ENCODE data around the gene FBXL7. TPM values are rescaled to one million over a fixed set of nuclear protein-coding genes. Genes with fewer than 3 reads are reported as not detected.

The FBXL7 gene
- total RNA-seq, 1 donor from 2014 or later: 21.3 TPM

DNA sequence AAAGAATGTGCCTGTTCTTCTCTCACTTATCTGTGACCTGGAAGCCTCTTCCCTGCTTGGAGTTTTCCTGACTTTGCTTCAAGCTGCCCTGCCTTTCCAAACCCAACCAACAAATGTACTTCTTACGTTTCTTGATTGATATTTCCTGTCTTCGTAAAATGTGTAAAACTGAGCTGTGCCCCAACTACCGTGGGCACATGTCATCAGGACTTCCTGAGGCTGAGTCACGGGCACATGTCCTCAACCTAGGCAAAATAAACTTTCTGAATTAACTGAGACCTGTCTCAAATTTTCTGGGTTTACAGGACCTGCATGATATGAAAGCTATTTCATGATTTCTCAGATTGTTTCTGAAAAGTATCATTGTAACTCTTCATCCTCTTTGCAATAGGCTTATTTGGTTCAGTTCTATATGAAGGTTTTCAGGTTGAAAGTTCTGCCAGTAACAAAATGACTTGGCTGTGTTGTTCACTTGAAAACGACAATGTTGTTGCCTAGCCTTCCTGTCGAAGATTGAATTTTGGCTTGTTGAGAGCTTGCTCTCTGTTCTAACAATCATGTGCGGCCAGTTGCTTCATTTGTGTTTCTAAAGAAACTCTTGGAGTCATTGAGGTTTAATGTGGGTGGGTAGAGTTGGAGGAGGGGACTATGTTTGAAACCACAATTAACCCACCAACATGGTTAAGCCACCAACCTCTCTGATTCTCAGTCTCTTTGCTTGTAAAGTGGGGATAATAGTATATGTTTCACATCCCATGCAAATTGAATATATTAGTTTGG lies 145.6 kb downstream of the FBXL7 start:
- H3K4me3 Mint-ChIP-seq: no peak overlapping the region
- H3K27me3 Mint-ChIP-seq: no peaks in the 10 kb centered on the region
- no peaks in the 10 kb centered on the region for H3K36me3 Mint-ChIP-seq
- no peak for DNase-seq (ENCODE audit: extremely low spot score, unreplicated experiment)
- no peaks in the 10 kb centered on the region for H3K4me1 Mint-ChIP-seq (ENCODE audit: unreplicated experiment)
- TF ChIP-seq, protein P1, sequence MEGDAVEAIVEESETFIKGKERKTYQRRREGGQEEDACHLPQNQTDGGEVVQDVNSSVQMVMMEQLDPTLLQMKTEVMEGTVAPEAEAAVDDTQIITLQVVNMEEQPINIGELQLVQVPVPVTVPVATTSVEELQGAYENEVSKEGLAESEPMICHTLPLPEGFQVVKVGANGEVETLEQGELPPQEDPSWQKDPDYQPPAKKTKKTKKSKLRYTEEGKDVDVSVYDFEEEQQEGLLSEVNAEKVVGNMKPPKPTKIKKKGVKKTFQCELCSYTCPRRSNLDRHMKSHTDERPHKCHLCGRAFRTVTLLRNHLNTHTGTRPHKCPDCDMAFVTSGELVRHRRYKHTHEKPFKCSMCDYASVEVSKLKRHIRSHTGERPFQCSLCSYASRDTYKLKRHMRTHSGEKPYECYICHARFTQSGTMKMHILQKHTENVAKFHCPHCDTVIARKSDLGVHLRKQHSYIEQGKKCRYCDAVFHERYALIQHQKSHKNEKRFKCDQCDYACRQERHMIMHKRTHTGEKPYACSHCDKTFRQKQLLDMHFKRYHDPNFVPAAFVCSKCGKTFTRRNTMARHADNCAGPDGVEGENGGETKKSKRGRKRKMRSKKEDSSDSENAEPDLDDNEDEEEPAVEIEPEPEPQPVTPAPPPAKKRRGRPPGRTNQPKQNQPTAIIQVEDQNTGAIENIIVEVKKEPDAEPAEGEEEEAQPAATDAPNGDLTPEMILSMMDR (conservative IDR thresholded peaks at IDR 0.05): no peak
- H3K9me3 Mint-ChIP-seq: no peaks in the 10 kb centered on the region
- H3K27ac Mint-ChIP-seq: no peak overlapping the region

DNA sequence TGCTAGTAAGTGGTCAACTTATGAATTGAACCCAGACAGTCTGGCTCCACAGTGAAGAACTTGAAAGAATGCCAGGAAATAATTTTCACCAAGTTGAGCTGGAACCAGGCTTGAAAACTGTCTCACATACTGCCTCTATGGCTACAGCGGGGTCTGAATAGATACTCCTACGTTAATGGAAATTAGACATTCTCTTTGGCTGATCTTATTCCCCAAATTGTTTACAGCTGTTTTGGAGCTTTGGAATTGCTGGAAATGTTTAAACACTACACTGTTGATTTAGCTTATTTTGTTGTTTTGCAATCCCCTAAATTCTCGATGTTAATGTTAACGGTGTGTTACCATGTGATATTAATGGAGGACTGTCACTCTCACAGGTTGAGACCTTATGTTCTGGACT lies 146.4 kb downstream of the FBXL7 start:
- H3K36me3 Mint-ChIP-seq: no peaks in the 10 kb centered on the region
- H3K27me3 Mint-ChIP-seq: no peaks in the 10 kb centered on the region
- H3K4me3 Mint-ChIP-seq: no peak overlapping the region
- H3K9me3 Mint-ChIP-seq: no peaks in the 10 kb centered on the region
- DNase-seq (ENCODE audit: extremely low spot score, unreplicated experiment): no peak
- H3K27ac Mint-ChIP-seq: no peak overlapping the region
- no peaks in the 10 kb centered on the region for H3K4me1 Mint-ChIP-seq (ENCODE audit: unreplicated experiment)
- TF ChIP-seq, protein P1 (conservative IDR thresholded peaks at IDR 0.05): no peak

DNA sequence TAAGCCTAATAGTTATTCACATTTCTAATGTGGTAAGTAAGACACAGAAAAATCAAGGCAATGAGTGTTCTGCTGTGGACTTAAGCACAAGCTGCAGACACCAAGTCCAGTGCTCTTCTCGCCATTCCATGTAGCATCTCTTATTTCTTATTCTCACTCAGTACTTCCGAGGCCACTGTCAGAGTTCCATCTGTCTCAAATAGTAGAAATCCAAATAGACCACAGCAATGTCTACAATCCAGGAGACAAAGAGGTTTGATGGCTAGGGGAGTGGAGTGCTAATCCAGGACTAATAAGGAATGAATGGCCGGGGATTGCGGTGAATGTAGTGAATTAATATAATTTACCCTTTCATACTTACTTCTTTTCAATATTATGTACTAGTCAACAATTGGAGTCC lies 147.3 kb downstream of the FBXL7 start:
- H3K27me3 Mint-ChIP-seq: no peaks in the 10 kb centered on the region
- H3K9me3 Mint-ChIP-seq: no peaks in the 10 kb centered on the region
- no peak overlapping the region for H3K4me3 Mint-ChIP-seq
- no peaks in the 10 kb centered on the region for H3K36me3 Mint-ChIP-seq
- no peak overlapping the region for H3K27ac Mint-ChIP-seq
- no peak for DNase-seq (ENCODE audit: extremely low spot score, unreplicated experiment)
- TF ChIP-seq, protein P1 (conservative IDR thresholded peaks at IDR 0.05): no peak
- H3K4me1 Mint-ChIP-seq (ENCODE audit: unreplicated experiment): no peaks in the 10 kb centered on the region

DNA sequence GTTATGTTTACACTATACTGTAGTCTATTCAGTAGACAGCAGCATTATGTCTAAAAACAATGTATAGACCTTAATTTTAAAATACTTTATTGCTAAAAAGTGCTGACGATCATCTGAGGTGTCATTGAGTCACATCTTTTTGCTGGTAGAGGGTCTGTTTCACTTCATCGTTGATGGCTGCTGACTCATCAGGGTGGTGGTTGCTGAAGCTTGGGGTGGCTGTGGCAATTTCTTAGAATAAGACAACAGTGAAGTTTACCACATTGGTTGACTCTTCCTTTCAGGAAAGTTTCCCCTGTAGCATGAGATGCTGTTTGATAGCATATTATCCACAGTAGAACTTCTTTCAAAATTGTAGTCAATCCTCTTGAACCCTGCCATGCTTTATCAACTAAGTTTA lies 150.3 kb downstream of the FBXL7 start:
- H3K4me3 Mint-ChIP-seq: no peak overlapping the region
- H3K27me3 Mint-ChIP-seq: no peaks in the 10 kb centered on the region
- DNase-seq (ENCODE audit: extremely low spot score, unreplicated experiment): no peak
- no peak overlapping the region for H3K27ac Mint-ChIP-seq
- H3K9me3 Mint-ChIP-seq: no peaks in the 10 kb centered on the region
- H3K4me1 Mint-ChIP-seq (ENCODE audit: unreplicated experiment): no peaks in the 10 kb centered on the region
- no peaks in the 10 kb centered on the region for H3K36me3 Mint-ChIP-seq
- TF ChIP-seq, protein P1 (conservative IDR thresholded peaks at IDR 0.05): no peak

DNA sequence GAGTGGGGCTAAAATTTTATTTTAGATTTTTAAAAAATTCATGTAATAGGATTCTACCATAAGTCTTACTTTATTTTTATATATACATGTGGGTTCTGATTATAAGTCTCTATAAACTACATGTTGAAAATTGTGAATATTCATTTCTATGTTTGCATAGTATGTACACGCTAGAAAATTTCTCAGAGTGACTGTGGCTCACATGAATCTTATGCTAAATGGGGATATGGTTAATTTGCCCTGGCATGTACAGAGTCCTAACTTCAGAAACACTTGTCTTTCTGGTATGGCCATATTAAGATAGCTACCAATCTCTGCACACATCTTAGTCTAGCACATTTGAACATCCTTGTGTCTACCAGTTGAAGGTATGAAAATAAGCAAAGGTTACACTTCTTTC lies 154.8 kb downstream of the FBXL7 start:
- no peak overlapping the region for H3K27ac Mint-ChIP-seq
- no peak for DNase-seq (ENCODE audit: extremely low spot score, unreplicated experiment)
- TF ChIP-seq, protein P1 (conservative IDR thresholded peaks at IDR 0.05): no peak
- H3K9me3 Mint-ChIP-seq: no peaks in the 10 kb centered on the region
- H3K27me3 Mint-ChIP-seq: no peaks in the 10 kb centered on the region
- no peaks in the 10 kb centered on the region for H3K36me3 Mint-ChIP-seq
- H3K4me3 Mint-ChIP-seq: no peak overlapping the region
- H3K4me1 Mint-ChIP-seq (ENCODE audit: unreplicated experiment): no peaks in the 10 kb centered on the region
